Smooth muscle cell (in vitro differentiated cells): ENCODE measurements around the gene RHBDL3. TPM values are rescaled to one million over a fixed set of nuclear protein-coding genes. Genes with fewer than 3 reads are reported as not detected.

Source experiments
- DNase-seq: peaks from one replicate; lab custom pipeline; 2025; ENCODE audit not compliant: unreplicated experiment; lab: John Stamatoyannopoulos, UW
- H2AFZ ChIP-seq: fragments of 200-600 bp; sonication (generic); 2 replicates; pipeline ENCODE4 v1.6.0; 2016; ENCODE audit warnings: antibody characterized with exemption, low read depth, mild to moderate bottlenecking
- H3F3A ChIP-seq: fragments of 200-600 bp; sonication (generic); 2 replicates; pipeline ENCODE4 v1.6.0; 2017; ENCODE audit warnings: antibody characterized with exemption, low read depth
- H3K27ac ChIP-seq: fragments of 200-600 bp; sonication (generic); 2 replicates; pipeline ENCODE4 v1.5.1; 2016; ENCODE audit warnings: low read depth, mild to moderate bottlenecking
- H3K27me3 ChIP-seq: fragments of 200-600 bp; sonication (generic); 2 replicates; pipeline ENCODE4 v1.6.1; 2016; ENCODE audit warnings: low read depth, mild to moderate bottlenecking
- H3K36me3 ChIP-seq: fragments of 200-600 bp; sonication (generic); 2 replicates; pipeline ENCODE4 v1.5.1; 2016; ENCODE audit warnings: low read depth
- H3K4me1 ChIP-seq: fragments of 200-600 bp; sonication (generic); 2 replicates; pipeline ENCODE4 v1.5.1; 2016; ENCODE audit warnings: low read depth
- H3K4me2 ChIP-seq: fragments of 200-600 bp; sonication (generic); 2 replicates; pipeline ENCODE4 v1.6.0; 2016; ENCODE audit warnings: mild to moderate bottlenecking
- H3K4me3 ChIP-seq: fragments of 200-600 bp; sonication (generic); 2 replicates; pipeline ENCODE4 v1.5.1; 2016; ENCODE audit warnings: mild to moderate bottlenecking
- H3K79me2 ChIP-seq: fragments of 200-600 bp; sonication (generic); 2 replicates; pipeline ENCODE4 v1.6.0; 2016; ENCODE audit warnings: low read depth, mild to moderate bottlenecking
- H3K9ac ChIP-seq: fragments of 200-600 bp; sonication (generic); 2 replicates; pipeline ENCODE4 v1.6.0; 2016; ENCODE audit warnings: low read depth
- H3K9me3 ChIP-seq: fragments of 200-600 bp; sonication (generic); replicated peaks from 2 replicates; pipeline ENCODE4 v1.5.1; 2016; ENCODE audit warnings: low read depth
- H4K20me1 ChIP-seq: fragments of 200-600 bp; sonication (generic); 2 replicates; pipeline ENCODE4 v1.6.0; 2016; ENCODE audit warnings: low read depth
- WGBS: methylation state at CpG from one replicate; pipeline ENCODE4 v1.1.7; 2016; ENCODE audit warnings: low lambda C conversion rate; 5-methylcytosine and 5-hydroxymethylcytosine counted together
- polyA plus RNA-seq: library from polyadenylated mRNA; unstranded; fragments of >200 nt; fragmentation: Nextera tagmentation; extraction: Ambion mirVana; gene quantifications from 2 replicates; pipeline ENCODE4 v1.2.1, GENCODE V29; 2016
- total RNA-seq: library from RNA; depleted of rRNA; stranded (reverse); fragments of >200 nt; gene quantifications from 2 replicates; pipeline ENCODE4 v1.2.3, GENCODE V29; 2014
- TF ChIP-seq, protein P1 (sequence below): fragments of 200-600 bp; sonication (generic); IDR thresholded peaks from 2 replicates; pipeline ENCODE4 v1.5.1; 2017; ENCODE audit warnings: borderline replicate concordance, mild to moderate bottlenecking, antibody characterized with exemption; ENCODE audit not compliant: insufficient read depth, poor library complexity, severe bottlenecking

Gene RHBDL3
- total and polyA plus RNA-seq, 2 experiments from 2014 or later, result not detected

DNA sequence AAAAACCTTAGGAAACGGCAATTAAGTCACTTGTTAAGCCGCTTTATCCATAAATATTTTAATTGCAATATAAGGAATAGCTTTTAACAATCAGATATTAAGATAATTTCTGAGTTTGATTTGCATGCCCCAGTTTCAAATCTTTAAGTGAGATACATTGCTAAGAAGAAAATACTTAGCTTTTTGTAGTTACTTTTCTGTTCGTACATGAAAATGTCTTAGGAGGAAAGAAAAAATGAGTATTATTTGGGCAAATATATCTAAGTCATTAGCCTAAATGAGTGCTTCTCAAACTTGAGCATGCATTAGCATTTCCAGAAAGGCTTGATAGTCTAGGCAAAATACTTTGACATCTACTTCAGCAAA, 90.7 kb downstream of the RHBDL3 start:
- 95% methylated on average over 3 of the region's 3 CpGs for WGBS
- H2AFZ ChIP-seq, result no peak overlapping the region
- DNase-seq, result no peak
- TF ChIP-seq, protein P1, sequence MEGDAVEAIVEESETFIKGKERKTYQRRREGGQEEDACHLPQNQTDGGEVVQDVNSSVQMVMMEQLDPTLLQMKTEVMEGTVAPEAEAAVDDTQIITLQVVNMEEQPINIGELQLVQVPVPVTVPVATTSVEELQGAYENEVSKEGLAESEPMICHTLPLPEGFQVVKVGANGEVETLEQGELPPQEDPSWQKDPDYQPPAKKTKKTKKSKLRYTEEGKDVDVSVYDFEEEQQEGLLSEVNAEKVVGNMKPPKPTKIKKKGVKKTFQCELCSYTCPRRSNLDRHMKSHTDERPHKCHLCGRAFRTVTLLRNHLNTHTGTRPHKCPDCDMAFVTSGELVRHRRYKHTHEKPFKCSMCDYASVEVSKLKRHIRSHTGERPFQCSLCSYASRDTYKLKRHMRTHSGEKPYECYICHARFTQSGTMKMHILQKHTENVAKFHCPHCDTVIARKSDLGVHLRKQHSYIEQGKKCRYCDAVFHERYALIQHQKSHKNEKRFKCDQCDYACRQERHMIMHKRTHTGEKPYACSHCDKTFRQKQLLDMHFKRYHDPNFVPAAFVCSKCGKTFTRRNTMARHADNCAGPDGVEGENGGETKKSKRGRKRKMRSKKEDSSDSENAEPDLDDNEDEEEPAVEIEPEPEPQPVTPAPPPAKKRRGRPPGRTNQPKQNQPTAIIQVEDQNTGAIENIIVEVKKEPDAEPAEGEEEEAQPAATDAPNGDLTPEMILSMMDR, result no peak
- peaks cover 11% of the 10 kb centered on the region for H3F3A ChIP-seq
- H3K79me2 ChIP-seq, result peaks cover 100% of the 10 kb centered on the region
- H3K4me2 ChIP-seq, result no peak overlapping the region
- H3K27ac ChIP-seq, result peak overlapping the region; percentile 37
- no peak overlapping the region for H3K9ac ChIP-seq
- H3K9me3 ChIP-seq, result no peaks in the 10 kb centered on the region
- H3K27me3 ChIP-seq, result no peaks in the 10 kb centered on the region
- peaks cover 20% of the 10 kb centered on the region for H3K4me1 ChIP-seq
- peaks cover 100% of the 10 kb centered on the region for H4K20me1 ChIP-seq
- no peak overlapping the region for H3K4me3 ChIP-seq
- H3K36me3 ChIP-seq, result peaks cover 10% of the 10 kb centered on the region

DNA sequence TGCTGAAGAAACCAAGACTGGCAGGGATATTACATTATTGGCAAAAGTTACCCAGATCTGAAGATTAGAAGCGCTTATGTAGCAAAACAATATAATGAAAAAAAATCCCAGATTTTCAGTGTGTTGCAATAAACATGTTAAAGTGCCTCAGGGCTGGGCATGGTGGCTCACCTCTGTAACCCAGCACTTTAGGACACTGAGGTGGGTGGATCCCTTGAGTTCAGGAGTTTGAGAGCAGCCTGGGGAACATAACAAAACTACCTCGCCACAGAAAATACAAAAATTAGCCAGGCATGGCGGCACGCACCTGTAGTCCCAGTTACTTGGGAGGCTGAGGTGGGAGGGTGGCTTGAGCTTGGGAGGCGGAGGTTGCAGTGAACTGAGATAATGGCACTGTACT, 91.1 kb downstream of the RHBDL3 start:
- Histone ChIP-seq H3K36me3 (peaks cover 13% of the 10 kb centered on the region), H3K9ac (no peak overlapping the region), H3K27ac (no peak overlapping the region), H3K27me3 (no peaks in the 10 kb centered on the region), H4K20me1 (peaks cover 100% of the 10 kb centered on the region), H3K4me3 (no peak overlapping the region), H3K79me2 (peaks cover 100% of the 10 kb centered on the region), H2AFZ (no peak overlapping the region), H3K4me2 (no peak overlapping the region), H3K4me1 (peaks cover 16% of the 10 kb centered on the region), H3K9me3 (no peaks in the 10 kb centered on the region), H3F3A (peaks cover 11% of the 10 kb centered on the region)
- WGBS, result 98% methylated on average over 5 of the region's 5 CpGs
- no peak for DNase-seq
- TF ChIP-seq, protein P1, result no peak

DNA sequence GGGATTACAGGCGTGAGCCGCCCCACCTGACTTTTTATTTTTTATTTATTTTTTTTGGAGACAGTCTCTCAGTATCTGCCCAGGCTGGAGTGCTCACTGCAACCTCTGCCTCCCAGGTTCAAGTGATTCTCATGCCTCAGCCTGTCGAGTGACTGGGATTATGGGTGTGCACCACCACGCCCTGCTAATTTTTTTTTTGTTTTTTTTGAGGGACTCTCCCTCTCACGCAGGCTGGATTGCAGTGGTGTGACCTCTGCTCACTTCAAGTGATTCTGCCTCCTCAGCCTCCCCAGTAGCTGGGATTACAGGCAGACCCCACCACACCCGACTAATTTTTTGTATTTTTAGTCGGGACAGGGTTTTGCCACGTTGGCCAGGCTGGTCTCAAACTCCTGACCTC, 92.0 kb downstream of the RHBDL3 start:
- no peak overlapping the region for H3K4me3 ChIP-seq
- no peak overlapping the region for H2AFZ ChIP-seq
- H3K9me3 ChIP-seq, result no peaks in the 10 kb centered on the region
- no peaks in the 10 kb centered on the region for H3K27me3 ChIP-seq
- no peak overlapping the region for H3K4me2 ChIP-seq
- H4K20me1 ChIP-seq, result peaks cover 100% of the 10 kb centered on the region
- TF ChIP-seq, protein P1, result no peak
- H3K36me3 ChIP-seq, result peaks cover 18% of the 10 kb centered on the region
- H3K79me2 ChIP-seq, result peaks cover 100% of the 10 kb centered on the region
- peaks cover 8% of the 10 kb centered on the region for H3K4me1 ChIP-seq
- no peak for DNase-seq
- WGBS, result 94% methylated on average over 8 of the region's 8 CpGs
- H3K27ac ChIP-seq, result no peak overlapping the region
- peaks cover 11% of the 10 kb centered on the region for H3F3A ChIP-seq
- no peak overlapping the region for H3K9ac ChIP-seq

DNA sequence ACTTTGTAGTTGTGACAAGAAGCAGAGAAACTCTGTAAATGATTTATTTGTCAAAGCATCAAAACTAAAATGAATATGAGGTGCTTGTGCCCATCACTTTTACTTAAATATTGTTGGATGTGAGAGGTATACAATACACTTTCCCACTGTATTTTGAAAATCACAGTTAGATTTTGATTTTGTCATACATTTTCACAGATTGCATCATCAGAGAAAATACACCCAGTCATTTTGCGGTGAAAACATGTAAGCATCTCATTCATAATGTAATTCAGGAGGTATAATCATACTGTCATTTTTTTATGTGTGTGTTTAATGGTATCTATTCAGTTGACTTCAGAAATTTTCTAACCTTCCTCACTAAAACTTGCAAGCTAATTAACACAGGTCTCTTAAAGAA, 95.6 kb downstream of the RHBDL3 start:
- no peak overlapping the region for H3K4me3 ChIP-seq
- H3K4me1 ChIP-seq, result no peaks in the 10 kb centered on the region
- H3F3A ChIP-seq, result peaks cover 9% of the 10 kb centered on the region
- H3K9me3 ChIP-seq, result no peaks in the 10 kb centered on the region
- no peak overlapping the region for H2AFZ ChIP-seq
- H3K9ac ChIP-seq, result no peak overlapping the region
- no peak for DNase-seq
- H4K20me1 ChIP-seq, result peaks cover 100% of the 10 kb centered on the region
- peaks cover 98% of the 10 kb centered on the region for H3K79me2 ChIP-seq
- TF ChIP-seq, protein P1, result no peak
- H3K4me2 ChIP-seq, result no peak overlapping the region
- WGBS, result 95% methylated on average over 1 of the region's 1 CpG
- no peak overlapping the region for H3K27ac ChIP-seq
- H3K36me3 ChIP-seq, result peaks cover 42% of the 10 kb centered on the region
- H3K27me3 ChIP-seq, result no peaks in the 10 kb centered on the region
